ENCODE measurements around the gene ADI1. TPM values are rescaled to one million over a fixed set of nuclear protein-coding genes. Genes with fewer than 3 reads are reported as not detected.
A peak's percentile ranks its signal among the peaks of the same experiment; 100 is the strongest.

Gene ADI1
- polyA plus RNA-seq, 1 of the 3 experiments (the other 2 are of a cell fraction), result 67.2 TPM

- TF ChIP-seq YY1 (IDR thresholded peaks at IDR 0.05; ENCODE audit: low read depth) (no peak), IRF3 (IDR thresholded peaks at IDR 0.05; ENCODE audit: low read depth, low read length) (no peak)
These were observed 32.3 kb downstream of the ADI1 start (continued) for GRCh38 chr2:3487028-3487425.

GRCh38 chr2:3486047-3487027 lies 33.0 kb downstream of the ADI1 start:
- Histone ChIP-seq H2AFZ (ENCODE audit: low read depth) (no peak overlapping the region), H3K9me3 (no peaks in the 10 kb centered on the region), H3K4me1 (ENCODE audit: control insufficient read depth in 1 of 2, insufficient read depth in 2 of 2, low read depth in 1 of 2, low read length in 1 of 2) (no peaks in the 10 kb centered on the region; a peak in 1 of 4 replicates), H3K27me3 (ENCODE audit: insufficient read depth) (no peaks in the 10 kb centered on the region), H3K4me3 (ENCODE audit: low read depth in 2 of 2, low read length in 1 of 2) (no peak overlapping the region), H3K9ac (no peak overlapping the region), H3K36me3 (replicated peaks in 1 of 2; ENCODE audit: control insufficient read depth in 1 of 2, insufficient read depth in 2 of 2, low read length in 1 of 2) (no peaks in the 10 kb centered on the region), H3K27ac (ENCODE audit: low read depth in 2 of 2, low read length in 1 of 2) (no peak overlapping the region), H3K9me2 (no peaks in the 10 kb centered on the region), H4K20me1 (ENCODE audit: insufficient read depth) (no peaks in the 10 kb centered on the region), H3K4me2 (no peak overlapping the region), H3F3A (replicated peaks; ENCODE audit: insufficient read depth) (no peaks in the 10 kb centered on the region), H3K79me2 (ENCODE audit: insufficient read depth) (no peaks in the 10 kb centered on the region)
- ChIA-PET POLR2A (no interaction called here), CTCF (interaction anchor here (2.5 kb wide), 1 partner anchor 24 kb away, joined by 16 read pairs; no protein-coding TSS in a partner anchor)
- 93% methylated on average over 24 of the region's 29 CpGs for WGBS (ENCODE audit: low lambda C conversion rate)
- TF ChIP-seq POLR2AphosphoS5 (IDR thresholded peaks at IDR 0.05; ENCODE audit: low read depth, low read length), result no peak
- no peak for TF ChIP-seq CTCF (IDR thresholded peaks at IDR 0.05)
- no peak for TF ChIP-seq MAX (IDR thresholded peaks at IDR 0.05; ENCODE audit: low read depth)
- no peak for TF ChIP-seq GABPA (IDR thresholded peaks at IDR 0.05; ENCODE audit: low read depth)
- TF ChIP-seq NRF1 (IDR thresholded peaks at IDR 0.05; ENCODE audit: low read depth, low read length), result no peak
- TF ChIP-seq NFIC (IDR thresholded peaks at IDR 0.05; ENCODE audit: borderline replicate concordance), result no peak
- TF ChIP-seq RXRA (IDR thresholded peaks at IDR 0.05; ENCODE audit: borderline replicate concordance, low read depth), result no peak
- no peak for TF ChIP-seq JUND (IDR thresholded peaks at IDR 0.05)
- no peak for TF ChIP-seq PBX3 (IDR thresholded peaks at IDR 0.05)
- TF ChIP-seq EZH2phosphoT487 (IDR thresholded peaks at IDR 0.05; ENCODE audit: borderline replicate concordance, low read depth), result no peak
- no peak for TF ChIP-seq MXI1 (IDR thresholded peaks at IDR 0.05; ENCODE audit: low read depth, low read length)
- no peak for TF ChIP-seq RCOR1 (IDR thresholded peaks at IDR 0.05; ENCODE audit: low read length)
- TF ChIP-seq TAF1 (IDR thresholded peaks at IDR 0.05; ENCODE audit: borderline replicate concordance, low read depth, low read length), result no peak
- no peak for TF ChIP-seq EP300 (IDR thresholded peaks at IDR 0.05; ENCODE audit: borderline replicate concordance in 1 of 2, low read depth in 1 of 2, low read length in 1 of 2)
- no peak for TF ChIP-seq USF1 (IDR thresholded peaks at IDR 0.05; ENCODE audit: borderline replicate concordance, low read depth)
- no peak for TF ChIP-seq FOXJ3 (CRISPR knock-in tag; IDR thresholded peaks at IDR 0.05)
- TF ChIP-seq REST (IDR thresholded peaks at IDR 0.05; ENCODE audit: low read depth, low read length), result no peak
- DNase-seq, result peak; percentile 32

Data from SK-N-SH (cell line).